Stimulated activated CD4-positive, alpha-beta T cell treated with anti-CD3 and anti-CD28 coated beads, Interleukin-12 subunit alpha, Interleukin-12 subunit beta, amount 100 ng/mL, for 24 hours (primary cell): ENCODE results near the gene TRIO.
"Not testable (repeated sequence)": the region's sequence is repeated elsewhere in the genome, so short reads cannot be mapped to it uniquely, and the experiment has no call there.

Source experiments
- DNase-seq, 2 experiments: peaks; one replicate each; pipeline ENCODE4 v3.0.0-alpha.2; 2020; ENCODE audit warnings: low read depth in 2 of 2

TRIO gene

DNA sequence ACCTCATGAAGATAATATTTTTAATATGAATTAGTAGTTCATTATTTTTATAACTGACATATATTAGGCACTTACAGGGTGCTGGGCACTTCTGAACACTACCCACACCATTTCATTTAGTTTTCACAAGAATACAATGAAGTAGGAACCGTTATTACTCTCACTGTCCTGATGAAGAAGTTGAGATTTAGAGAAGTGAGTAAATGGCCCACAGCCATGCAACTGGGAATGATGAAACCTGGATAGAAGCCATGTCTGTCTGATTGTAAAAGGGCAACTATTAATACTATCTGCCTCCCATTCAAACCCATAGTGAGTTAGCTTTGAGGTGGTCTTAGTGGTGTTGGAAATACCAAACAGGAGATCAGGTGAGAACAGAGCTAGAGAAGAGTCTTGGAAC lies 408.9 kb downstream of the TRIO start:
- no peak for DNase-seq

DNA sequence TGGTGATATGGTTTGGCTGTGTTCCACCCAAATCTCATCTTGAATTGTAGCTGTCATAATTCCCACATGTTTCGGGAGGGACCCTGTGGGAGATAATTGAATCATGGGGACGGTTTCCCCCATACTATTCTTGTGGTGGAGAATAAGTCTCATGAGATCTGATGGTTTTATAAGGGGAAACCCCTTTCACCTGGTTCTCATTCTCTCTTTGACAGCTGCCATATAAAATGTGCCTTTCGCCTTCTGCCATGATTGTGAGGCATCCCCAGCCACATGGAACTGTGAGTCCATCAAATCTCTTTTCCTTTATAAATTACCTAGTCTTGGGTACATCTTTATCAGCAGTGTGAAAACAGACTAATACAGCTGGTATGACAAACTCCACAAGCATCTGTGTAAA lies 411.1 kb downstream of the TRIO start:
- not testable (repeated sequence) for DNase-seq

GRCh38 chr5:14556015-14556414 lies 412.9 kb downstream of the TRIO start:
- no peak for DNase-seq

- no peak for DNase-seq
These were observed 414.1 kb downstream of the TRIO start for GRCh38 chr5:14557203-14557770.

DNA sequence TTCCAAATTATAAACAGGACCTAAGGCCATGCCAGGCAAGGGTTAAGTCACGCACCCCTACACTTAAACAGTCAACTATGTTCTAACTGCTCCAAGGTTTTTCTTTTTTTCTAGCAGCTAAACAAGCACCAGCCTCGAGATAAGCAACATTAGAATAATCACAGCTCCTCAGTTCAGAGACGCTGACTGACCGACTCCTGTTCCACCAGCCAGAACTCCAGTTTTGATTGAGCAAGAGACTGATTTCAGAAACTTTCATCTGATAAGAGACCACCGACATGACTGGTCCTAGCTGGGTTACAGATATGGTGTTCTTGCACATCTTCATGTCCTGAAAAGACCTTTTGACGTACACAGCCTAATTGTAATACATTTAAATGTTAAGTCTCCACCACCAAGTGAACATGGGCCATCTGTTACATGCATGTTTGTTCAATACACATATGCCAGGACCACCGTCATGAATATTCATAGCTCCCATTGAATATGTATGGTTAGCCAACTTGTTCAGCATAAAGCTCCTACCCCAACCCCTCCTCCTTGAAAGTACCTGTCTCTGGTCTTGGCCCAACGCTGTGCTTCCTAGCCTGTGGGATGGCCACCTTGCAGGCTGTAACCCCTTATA lies 414.8 kb downstream of the TRIO start:
- no peak for DNase-seq
